ENCODE results near the gene EYA2. TPM values are rescaled to one million over a fixed set of nuclear protein-coding genes. Genes with fewer than 3 reads are reported as not detected.

EYA2 gene
- polyA plus RNA-seq, 4 donors, result 0.50 to 0.70 TPM; not detected in 2

GRCh38 chr20:47127999-47128398 is 233.4 kb downstream of the EYA2 start:
- H3K27me3 ChIP-seq (ENCODE audit: control insufficient read depth in 3 of 3, insufficient read depth in 3 of 3, low read length in 3 of 3), result peaks cover 0 to 6% (median 2%) of the 10 kb centered on the region in 3 donors
- no peaks in the 10 kb centered on the region for H3K36me3 ChIP-seq (ENCODE audit: control insufficient read depth in 3 of 3, insufficient read depth in 2 of 3, low read depth in 1 of 3, low read length in 3 of 3)
- DNase-seq (no peak), FAIRE-seq (no peak)
- H3K4me1 ChIP-seq (ENCODE audit: control insufficient read depth in 3 of 3, insufficient read depth in 2 of 3, low read depth in 1 of 3, low read length in 2 of 3), result no peaks in the 10 kb centered on the region
- H3K27ac ChIP-seq (ENCODE audit: low read depth in 1 of 3, low read length in 2 of 3), result no peak overlapping the region
- H3K9me3 ChIP-seq (ENCODE audit: control insufficient read depth in 2 of 2, insufficient read depth in 1 of 2, low read depth in 1 of 2, low read length in 1 of 2), result no peaks in the 10 kb centered on the region
- no peak overlapping the region for H3K4me3 ChIP-seq (ENCODE audit: low read depth in 1 of 3, low read length in 3 of 3)
- 27 to 40% (median 30%) methylated on average over 6 of the region's 6 CpGs for whole genome bisulfite sequencing, 3 donors

- H3K27ac ChIP-seq (ENCODE audit: low read depth in 1 of 3, low read length in 2 of 3), result no peak overlapping the region
- no peak for FAIRE-seq
- no peaks in the 10 kb centered on the region for H3K9me3 ChIP-seq (ENCODE audit: control insufficient read depth in 2 of 2, insufficient read depth in 1 of 2, low read depth in 1 of 2, low read length in 1 of 2)
- H3K4me1 ChIP-seq (ENCODE audit: control insufficient read depth in 3 of 3, insufficient read depth in 2 of 3, low read depth in 1 of 3, low read length in 2 of 3), result no peaks in the 10 kb centered on the region
- H3K4me3 ChIP-seq (ENCODE audit: low read depth in 1 of 3, low read length in 3 of 3), result no peak overlapping the region
- 81 to 87% (median 82%) methylated on average over 1 of the region's 1 CpG for WGBS, 3 donors
- no peaks in the 10 kb centered on the region for H3K36me3 ChIP-seq (ENCODE audit: control insufficient read depth in 3 of 3, insufficient read depth in 2 of 3, low read depth in 1 of 3, low read length in 3 of 3)
- DNase-seq, result no peak
- peaks cover 0 to 6% (median 2%) of the 10 kb centered on the region in 3 donors for H3K27me3 ChIP-seq (ENCODE audit: control insufficient read depth in 3 of 3, insufficient read depth in 3 of 3, low read length in 3 of 3)
Measured at GRCh38 chr20:47129306-47129705, 234.7 kb downstream of the EYA2 start.

GRCh38 chr20:47133809-47134456 is 239.3 kb downstream of the EYA2 start:
- no peaks in the 10 kb centered on the region for H3K36me3 ChIP-seq (ENCODE audit: control insufficient read depth in 3 of 3, insufficient read depth in 2 of 3, low read depth in 1 of 3, low read length in 3 of 3)
- no peaks in the 10 kb centered on the region for H3K9me3 ChIP-seq (ENCODE audit: control insufficient read depth in 2 of 2, insufficient read depth in 1 of 2, low read depth in 1 of 2, low read length in 1 of 2)
- H3K4me1 ChIP-seq (ENCODE audit: control insufficient read depth in 3 of 3, insufficient read depth in 2 of 3, low read depth in 1 of 3, low read length in 2 of 3), result no peaks in the 10 kb centered on the region
- no peak overlapping the region for H3K4me3 ChIP-seq (ENCODE audit: low read depth in 1 of 3, low read length in 3 of 3)
- FAIRE-seq (no peak), DNase-seq (no peak)
- WGBS, 3 donors, result 80 to 92% (median 83%) methylated on average over 3 of the region's 3 CpGs
- peaks cover 0 to 2% (median 0%) of the 10 kb centered on the region in 3 donors for H3K27me3 ChIP-seq (ENCODE audit: control insufficient read depth in 3 of 3, insufficient read depth in 3 of 3, low read length in 3 of 3)
- H3K27ac ChIP-seq (ENCODE audit: low read depth in 1 of 3, low read length in 2 of 3), result no peak overlapping the region

GRCh38 chr20:47136782-47137181 is 242.1 kb downstream of the EYA2 start:
- no peaks in the 10 kb centered on the region for H3K36me3 ChIP-seq (ENCODE audit: control insufficient read depth in 3 of 3, insufficient read depth in 2 of 3, low read depth in 1 of 3, low read length in 3 of 3)
- no peaks in the 10 kb centered on the region for H3K4me1 ChIP-seq (ENCODE audit: control insufficient read depth in 3 of 3, insufficient read depth in 2 of 3, low read depth in 1 of 3, low read length in 2 of 3)
- H3K27ac ChIP-seq (ENCODE audit: low read depth in 1 of 3, low read length in 2 of 3), result no peak overlapping the region
- 69 to 80% (median 77%) methylated on average over 6 of the region's 6 CpGs for WGBS, 3 donors
- no peaks in the 10 kb centered on the region for H3K27me3 ChIP-seq (ENCODE audit: control insufficient read depth in 3 of 3, insufficient read depth in 3 of 3, low read length in 3 of 3)
- no peak for DNase-seq
- FAIRE-seq, result no peak
- peaks cover 0 to 5% of the 10 kb centered on the region in 2 donors for H3K9me3 ChIP-seq (ENCODE audit: control insufficient read depth in 2 of 2, insufficient read depth in 1 of 2, low read depth in 1 of 2, low read length in 1 of 2)
- H3K4me3 ChIP-seq (ENCODE audit: low read depth in 1 of 3, low read length in 3 of 3), result no peak overlapping the region

GRCh38 chr20:47137231-47137870 is 242.7 kb downstream of the EYA2 start:
- Histone ChIP-seq H3K9me3 (ENCODE audit: control insufficient read depth in 2 of 2, insufficient read depth in 1 of 2, low read depth in 1 of 2, low read length in 1 of 2) (peaks cover 0 to 5% of the 10 kb centered on the region in 2 donors), H3K27me3 (ENCODE audit: control insufficient read depth in 3 of 3, insufficient read depth in 3 of 3, low read length in 3 of 3) (no peaks in the 10 kb centered on the region), H3K4me3 (ENCODE audit: low read depth in 1 of 3, low read length in 3 of 3) (no peak overlapping the region), H3K4me1 (ENCODE audit: control insufficient read depth in 3 of 3, insufficient read depth in 2 of 3, low read depth in 1 of 3, low read length in 2 of 3) (no peaks in the 10 kb centered on the region), H3K36me3 (ENCODE audit: control insufficient read depth in 3 of 3, insufficient read depth in 2 of 3, low read depth in 1 of 3, low read length in 3 of 3) (no peaks in the 10 kb centered on the region), H3K27ac (ENCODE audit: low read depth in 1 of 3, low read length in 2 of 3) (no peak overlapping the region)
- FAIRE-seq (no peak), DNase-seq (no peak)
- WGBS, 3 donors, result 55 to 60% (median 56%) methylated on average over 4 of the region's 4 CpGs

- H3K27me3 ChIP-seq (ENCODE audit: control insufficient read depth in 3 of 3, insufficient read depth in 3 of 3, low read length in 3 of 3), result no peaks in the 10 kb centered on the region
- H3K4me1 ChIP-seq (ENCODE audit: control insufficient read depth in 3 of 3, insufficient read depth in 2 of 3, low read depth in 1 of 3, low read length in 2 of 3), result no peaks in the 10 kb centered on the region
- no peak for DNase-seq
- no peaks in the 10 kb centered on the region for H3K36me3 ChIP-seq (ENCODE audit: control insufficient read depth in 3 of 3, insufficient read depth in 2 of 3, low read depth in 1 of 3, low read length in 3 of 3)
- WGBS, 3 donors, result 37 to 58% (median 54%) methylated on average over 5 of the region's 5 CpGs
- no peak for FAIRE-seq
- no peak overlapping the region for H3K27ac ChIP-seq (ENCODE audit: low read depth in 1 of 3, low read length in 2 of 3)
- H3K9me3 ChIP-seq (ENCODE audit: control insufficient read depth in 2 of 2, insufficient read depth in 1 of 2, low read depth in 1 of 2, low read length in 1 of 2), result peaks cover 0 to 5% of the 10 kb centered on the region in 2 donors
- H3K4me3 ChIP-seq (ENCODE audit: low read depth in 1 of 3, low read length in 3 of 3), result no peak overlapping the region
Measured at GRCh38 chr20:47139934-47140535, 245.4 kb downstream of the EYA2 start.

- FAIRE-seq (no peak), DNase-seq (no peak)
- Histone ChIP-seq H3K4me3 (ENCODE audit: low read depth in 1 of 3, low read length in 3 of 3) (no peak overlapping the region), H3K27me3 (ENCODE audit: control insufficient read depth in 3 of 3, insufficient read depth in 3 of 3, low read length in 3 of 3) (no peaks in the 10 kb centered on the region), H3K4me1 (ENCODE audit: control insufficient read depth in 3 of 3, insufficient read depth in 2 of 3, low read depth in 1 of 3, low read length in 2 of 3) (no peaks in the 10 kb centered on the region), H3K36me3 (ENCODE audit: control insufficient read depth in 3 of 3, insufficient read depth in 2 of 3, low read depth in 1 of 3, low read length in 3 of 3) (no peaks in the 10 kb centered on the region), H3K27ac (ENCODE audit: low read depth in 1 of 3, low read length in 2 of 3) (no peak overlapping the region), H3K9me3 (ENCODE audit: control insufficient read depth in 2 of 2, insufficient read depth in 1 of 2, low read depth in 1 of 2, low read length in 1 of 2) (peaks cover 0 to 5% of the 10 kb centered on the region in 2 donors)
- WGBS, 3 donors, result 96 to 100% (median 97%) methylated on average over 2 of the region's 2 CpGs
Measured at GRCh38 chr20:47141350-47141921, 246.8 kb downstream of the EYA2 start.

- FAIRE-seq, result no peak
- Histone ChIP-seq H3K4me1 (ENCODE audit: control insufficient read depth in 3 of 3, insufficient read depth in 2 of 3, low read depth in 1 of 3, low read length in 2 of 3) (no peaks in the 10 kb centered on the region), H3K9me3 (ENCODE audit: control insufficient read depth in 2 of 2, insufficient read depth in 1 of 2, low read depth in 1 of 2, low read length in 1 of 2) (peaks cover 0 to 5% of the 10 kb centered on the region in 2 donors), H3K4me3 (ENCODE audit: low read depth in 1 of 3, low read length in 3 of 3) (no peak overlapping the region), H3K36me3 (ENCODE audit: control insufficient read depth in 3 of 3, insufficient read depth in 2 of 3, low read depth in 1 of 3, low read length in 3 of 3) (no peaks in the 10 kb centered on the region), H3K27me3 (ENCODE audit: control insufficient read depth in 3 of 3, insufficient read depth in 3 of 3, low read length in 3 of 3) (no peaks in the 10 kb centered on the region), H3K27ac (ENCODE audit: low read depth in 1 of 3, low read length in 2 of 3) (no peak overlapping the region)
- WGBS, 3 donors, result 58 to 74% (median 64%) methylated on average over 5 of the region's 5 CpGs
- DNase-seq, result no peak
Measured at GRCh38 chr20:47141941-47142773, 247.5 kb downstream of the EYA2 start.

Measured in small intestine (tissue), 7 donors.